H1 (cell line): ENCODE results near the gene SESN1. TPM values are rescaled to one million over a fixed set of nuclear protein-coding genes. Genes with fewer than 3 reads are reported as not detected.
"Not testable (repeated sequence)": the region's sequence is repeated elsewhere in the genome, so short reads cannot be mapped to it uniquely, and the experiment has no call there.

Experiments used
- CTCF ChIA-PET: fragments of 300-600 bp; sonication (Branson Sonifier 250); formaldehyde crosslinking; loops from one replicate; lab custom pipeline; 2021; ENCODE audit not compliant: partially characterized antibody; lab: Charles Lee
- POLR2A ChIA-PET: fragments of 300-600 bp; sonication (Branson Sonifier 250); formaldehyde crosslinking; loops from one replicate; lab custom pipeline; 2021; ENCODE audit warnings: inconsistent platforms; ENCODE audit not compliant: partially characterized antibody; lab: Charles Lee
- DNase-seq, 2 experiments: peaks; one replicate each; pipeline versions ENCODE4 v3.0.0 to v3.0.0-alpha.2; 2010 to 2022; ENCODE audit warnings: low spot score in 2 of 2, low read depth in 1 of 2, mixed read lengths in 1 of 2
- FAIRE-seq: peaks from 2 replicates; lab custom pipeline; 2011; peaks lifted over from hg19 to GRCh38; lab: Jason Lieb, UNC
- H2AFZ ChIP-seq: 2 replicates; pipeline ENCODE4 v1.8.1; 2012; ENCODE audit warnings: low read length, inconsistent platforms
- H2AK5ac ChIP-seq: 2 replicates; pipeline ENCODE4 v1.6.1; 2013; ENCODE audit warnings: low read depth, low read length
- H2BK120ac ChIP-seq: replicated peaks from 2 replicates; pipeline ENCODE3; 2013; ENCODE audit warnings: low read depth, low read length, inconsistent platforms
- H2BK12ac ChIP-seq: 2 replicates; pipeline ENCODE4 v1.6.1; 2013; ENCODE audit warnings: low read depth, low read length
- H2BK15ac ChIP-seq: 2 replicates; pipeline ENCODE4 v1.6.1; 2013; ENCODE audit warnings: low read length
- H2BK20ac ChIP-seq: 2 replicates; pipeline ENCODE4 v1.6.1; 2013; ENCODE audit warnings: low read length
- H2BK5ac ChIP-seq: 2 replicates; pipeline ENCODE4 v1.6.1; 2013; ENCODE audit warnings: low read depth, low read length
- H3K14ac ChIP-seq: 2 replicates; pipeline ENCODE4 v1.6.1; 2013; ENCODE audit warnings: inconsistent platforms; ENCODE audit not compliant: insufficient read length
- H3K18ac ChIP-seq: 2 replicates; pipeline ENCODE4 v1.6.1; 2013; ENCODE audit warnings: low read length; ENCODE audit errors: extremely low read depth
- H3K23ac ChIP-seq: 2 replicates; pipeline ENCODE4 v1.6.1; 2013; ENCODE audit warnings: inconsistent platforms; ENCODE audit not compliant: insufficient read length
- H3K23me2 ChIP-seq: 2 replicates; pipeline ENCODE4 v1.6.1; 2013; ENCODE audit warnings: low read depth, low read length
- H3K27ac ChIP-seq: 2 replicates; pipeline ENCODE4 v1.6.1; 2011; ENCODE audit warnings: low read depth, low read length, inconsistent platforms
- H3K27me3 ChIP-seq, 4 experiments: replicated peaks in 1 of 4; 1 replicate in 1 of 4; 2 replicates in 3 of 4; pipeline versions ENCODE4 v1.6.1 to v1.8.1; 2011 to 2013; ENCODE audit warnings: low read length in 3 of 4, mild to moderate bottlenecking in 3 of 4, inconsistent platforms in 2 of 4, mixed read lengths in 2 of 4, moderate library complexity in 1 of 4; ENCODE audit not compliant: control insufficient read depth in 3 of 4, insufficient read depth in 3 of 4; ENCODE audit errors: extremely low read depth in 1 of 4
- H3K36me3 ChIP-seq, 4 experiments: 2 replicates each; pipeline versions ENCODE4 v1.6.1 to v1.8.1; 2011 to 2013; ENCODE audit warnings: mild to moderate bottlenecking in 4 of 4, low read length in 3 of 4, moderate library complexity in 2 of 4, control low read depth in 1 of 4, inconsistent platforms in 1 of 4; ENCODE audit not compliant: insufficient read depth in 4 of 4, control insufficient read depth in 2 of 4
- H3K4ac ChIP-seq: replicated peaks from 2 replicates; pipeline ENCODE3; 2013; ENCODE audit warnings: low read length, low read depth, mixed read lengths, inconsistent platforms; ENCODE audit not compliant: insufficient read length
- H3K4me1 ChIP-seq, 4 experiments: replicated peaks in 1 of 4; 1 replicate in 1 of 4; 2 replicates in 3 of 4; pipeline versions ENCODE4 v1.6.1 to v1.8.1; 2011 to 2013; ENCODE audit warnings: low read length in 3 of 4, inconsistent platforms in 2 of 4, mixed read lengths in 1 of 4; ENCODE audit not compliant: insufficient read depth in 4 of 4, control insufficient read depth in 3 of 4
- H3K4me2 ChIP-seq, 2 experiments: 2 replicates each; pipeline versions ENCODE4 v1.6.1 to v1.8.1; 2011 to 2013; ENCODE audit warnings: low read depth in 2 of 2, low read length in 2 of 2, control low read depth in 1 of 2, inconsistent platforms in 1 of 2, mild to moderate bottlenecking in 1 of 2; ENCODE audit not compliant: insufficient read depth in 1 of 2
- H3K4me3 ChIP-seq, 4 experiments: fragments of 200-600, 300-600 bp in 1 of 4; sonication (generic), shearing (Covaris generic), sonication (Bioruptor Twin) in 1 of 4; 2 replicates each; pipeline versions ENCODE4 v1.5.1 to v1.8.1; 2011 to 2016; ENCODE audit warnings: low read length in 4 of 4, low read depth in 3 of 4, control low read depth in 2 of 4, inconsistent platforms in 2 of 4, mild to moderate bottlenecking in 2 of 4, mixed read lengths in 1 of 4, moderate library complexity in 1 of 4; ENCODE audit not compliant: insufficient read depth in 2 of 4; ENCODE audit errors: extremely low read depth in 1 of 4
- H3K56ac ChIP-seq: replicated peaks from 2 replicates; pipeline ENCODE3; 2013; ENCODE audit warnings: low read depth, mild to moderate bottlenecking, mixed read lengths, low read length, inconsistent platforms; ENCODE audit not compliant: insufficient read length
- H3K79me1 ChIP-seq: 2 replicates; pipeline ENCODE4 v1.6.1; 2013; ENCODE audit warnings: low read depth, low read length, control low read depth
- H3K79me2 ChIP-seq, 2 experiments: 2 replicates each; pipeline versions ENCODE4 v1.6.1 to v1.8.1; 2012 to 2013; ENCODE audit warnings: low read length in 2 of 2, mild to moderate bottlenecking in 2 of 2, inconsistent platforms in 1 of 2; ENCODE audit not compliant: insufficient read depth in 2 of 2, control insufficient read depth in 1 of 2
- H3K9ac ChIP-seq, 4 experiments: replicated peaks in 1 of 4; 1 replicate in 1 of 4; 2 replicates in 3 of 4; pipeline versions ENCODE4 v1.6.1 to v1.8.1; 2011 to 2013; ENCODE audit warnings: low read depth in 3 of 4, low read length in 3 of 4, control low read depth in 2 of 4, mild to moderate bottlenecking in 2 of 4, moderate library complexity in 2 of 4, inconsistent platforms in 1 of 4; ENCODE audit errors: extremely low read depth in 1 of 4
- H3K9me3 ChIP-seq, 2 experiments: 2 replicates each; pipeline versions ENCODE4 v1.6.1 to v1.8.1; 2012 to 2013; ENCODE audit warnings: mild to moderate bottlenecking in 2 of 2, moderate library complexity in 2 of 2, control low read depth in 1 of 2, inconsistent platforms in 1 of 2, low read depth in 1 of 2, low read length in 1 of 2, mixed read lengths in 1 of 2; ENCODE audit not compliant: insufficient read depth in 2 of 2
- H4K20me1 ChIP-seq, 2 experiments: replicated peaks in 1 of 2; 2 replicates each; pipeline versions ENCODE3 to v1.8.1; 2011 to 2013; ENCODE audit warnings: inconsistent platforms in 2 of 2, low read length in 2 of 2, mild to moderate bottlenecking in 1 of 2; ENCODE audit not compliant: insufficient read depth in 2 of 2, control insufficient read depth in 1 of 2
- H4K5ac ChIP-seq: 2 replicates; pipeline ENCODE4 v1.6.1; 2013; ENCODE audit warnings: low read length, low read depth, mixed read lengths, inconsistent platforms; ENCODE audit not compliant: insufficient read length
- H4K8ac ChIP-seq: 2 replicates; pipeline ENCODE4 v1.8.0; 2013; ENCODE audit warnings: mild to moderate bottlenecking, moderate library complexity, low read length, inconsistent platforms; ENCODE audit not compliant: insufficient read depth; ENCODE audit errors: extremely low read depth
- H4K91ac ChIP-seq: replicated peaks from 2 replicates; pipeline ENCODE3; 2013; ENCODE audit warnings: low read length, mixed read lengths, inconsistent platforms; ENCODE audit not compliant: insufficient read length
- CREB1 ChIP-seq: IDR thresholded peaks from 2 replicates; pipeline ENCODE4 v1.6.1; 2012; ENCODE audit warnings: inconsistent platforms
- E2F6 ChIP-seq: IDR thresholded peaks from 2 replicates; pipeline ENCODE4 v1.6.1; 2012; ENCODE audit warnings: inconsistent platforms
- EGR1 ChIP-seq: IDR thresholded peaks from 2 replicates; pipeline ENCODE4 v1.6.1; 2011; ENCODE audit warnings: low read depth, low read length, borderline replicate concordance
- EP300 ChIP-seq, 2 experiments: IDR thresholded peaks; 1 replicate in 1 of 2; 2 replicates in 1 of 2; pipeline ENCODE4 v1.6.1; 2011 to 2012; ENCODE audit warnings: low read depth in 2 of 2, low read length in 2 of 2, mild to moderate bottlenecking in 2 of 2, borderline replicate concordance in 1 of 2, inconsistent platforms in 1 of 2, moderate library complexity in 1 of 2
- GTF2F1 ChIP-seq: IDR thresholded peaks from 2 replicates; pipeline ENCODE4 v1.6.1; 2012; ENCODE audit warnings: low read depth, low read length, improper control_type of control experiment, borderline replicate concordance
- RBBP5 ChIP-seq: IDR thresholded peaks from 2 replicates; pipeline ENCODE4 v1.7.1; 2012; ENCODE audit warnings: low read depth, mild to moderate bottlenecking, inconsistent platforms, low read length, moderate library complexity, borderline replicate concordance
- TAF1 ChIP-seq: IDR thresholded peaks from 2 replicates; pipeline ENCODE4 v1.6.1; 2011; ENCODE audit warnings: mild to moderate bottlenecking, low read depth, low read length
- TCF12 ChIP-seq: IDR thresholded peaks from 2 replicates; pipeline ENCODE4 v1.6.1; 2011; ENCODE audit warnings: low read depth, mild to moderate bottlenecking, low read length
- WGBS, 2 experiments: shearing (Covaris generic) in 1 of 2; methylation state at CpG; one replicate each; pipeline versions ENCODE4 v1.1.6 to v1.1.7; 2013 to 2015; ENCODE audit warnings: low lambda C conversion rate in 2 of 2, mixed read lengths in 2 of 2, inconsistent platforms in 1 of 2, low coverage in 1 of 2, missing lambda C conversion rate in 1 of 2; ENCODE audit not compliant: insufficient replicate concordance in 2 of 2, insufficient coverage in 1 of 2, insufficient read length in 1 of 2; ENCODE audit errors: extremely low coverage in 1 of 2, missing lambda C conversion rate in 1 of 2; 5-methylcytosine and 5-hydroxymethylcytosine counted together
- polyA plus RNA-seq, 7 experiments: library from polyadenylated mRNA; depleted of rRNA in 3 of 7; stranded (reverse) in 5 of 7; unstranded in 2 of 7; fragments of >200 nt in 5 of 7; fragments of 200-250 nt in 2 of 7; gene quantifications; 1 replicate in 5 of 7; 2 replicates in 1 of 7; 4 replicates in 1 of 7; pipeline versions ENCODE4 v1.2.1 to v1.2.3, GENCODE V29; 2011 to 2013; ENCODE audit warnings: missing spikeins in 2 of 7, mixed read lengths in 2 of 7
- total RNA-seq: library from RNA; stranded (reverse); fragmentation: NEBNext Ultra II Directional; extraction: Animal tissue kit (Norgen Biotek cat#: 25700); gene quantifications from 2 replicates; pipeline ENCODE4 v1.2.1, GENCODE V29; 2021

The SESN1 gene
- total and polyA plus RNA-seq, 2 of the 8 experiments (the other 6 are each of a cell fraction or from before 2014, with no cell fraction given): 12.8 to 15.6 TPM

DNA sequence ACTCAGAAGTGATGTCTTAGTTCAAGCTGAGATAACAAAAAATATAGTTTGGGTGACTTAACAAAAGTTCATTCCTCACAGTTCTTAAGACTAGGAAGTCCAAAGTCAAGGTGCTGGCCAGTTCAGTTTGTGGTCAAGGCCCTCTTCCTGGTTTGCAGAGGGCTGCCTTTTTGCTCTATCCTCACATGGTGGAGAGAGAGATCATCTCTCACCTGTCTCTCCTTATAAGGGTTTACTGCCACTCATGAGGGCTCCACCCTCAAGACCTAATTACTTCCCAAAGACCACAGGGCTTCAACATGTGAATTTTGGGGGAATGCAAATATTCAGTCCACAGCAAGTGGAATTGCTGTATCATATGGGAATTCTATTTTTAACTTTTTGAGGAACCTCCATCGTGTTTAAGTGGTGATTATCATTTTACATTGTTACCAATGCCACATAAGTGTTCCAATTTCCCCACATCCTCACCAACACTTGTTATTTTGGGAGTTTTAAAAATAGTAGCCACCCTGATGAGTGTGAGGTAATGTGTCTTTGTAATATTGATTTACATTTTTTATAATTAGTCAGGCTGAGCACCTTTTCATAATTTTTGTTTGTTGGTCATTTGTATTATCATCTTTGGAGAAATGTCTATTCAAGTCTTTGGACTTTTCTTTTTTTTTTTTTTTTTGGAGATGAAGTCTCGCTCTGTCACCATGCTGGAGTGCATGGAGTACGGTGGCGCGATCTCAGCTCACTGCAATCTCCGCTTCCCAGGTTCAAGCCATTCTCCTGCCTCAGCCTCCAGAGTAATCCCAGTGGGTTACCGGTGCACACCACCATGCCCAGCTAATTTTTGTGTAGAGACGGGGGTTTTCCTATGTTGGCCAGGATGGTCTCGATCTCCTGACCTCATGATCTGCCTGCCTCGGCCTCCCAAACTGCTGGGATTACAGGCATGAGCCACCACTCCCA lies 112.2 kb downstream of the SESN1 start (continued):
- TF ChIP-seq EGR1 (no peak), TAF1 (no peak), EP300 (IDR thresholded peaks at IDR 0.05; ENCODE audit: borderline replicate concordance in 1 of 2, low read depth in 2 of 2, low read length in 2 of 2) (no peak), CREB1 (no peak), E2F6 (no peak), RBBP5 (no peak), GTF2F1 (no peak), TCF12 (no peak)

- not testable (repeated sequence) for FAIRE-seq, H3K56ac ChIP-seq, H3K23me2 ChIP-seq
These were observed 116.0 kb downstream of the SESN1 start for GRCh38 chr6:108978638-108979037.

More at GRCh38 chr6:108978638-108979037, 116.0 kb downstream of the SESN1 start:
- H2BK120ac ChIP-seq, H3K36me3 ChIP-seq, H2BK12ac ChIP-seq, H2AFZ ChIP-seq, DNase-seq, H2BK20ac ChIP-seq, H4K8ac ChIP-seq, H3K4me3 ChIP-seq, H3K79me2 ChIP-seq, H2AK5ac ChIP-seq, H3K4me2 ChIP-seq, H4K5ac ChIP-seq, H3K9me3 ChIP-seq, H3K23ac ChIP-seq, H3K27ac ChIP-seq, H3K9ac ChIP-seq, H4K91ac ChIP-seq, H3K4ac ChIP-seq, H4K20me1 ChIP-seq, H2BK5ac ChIP-seq, H3K79me1 ChIP-seq, H3K27me3 ChIP-seq, H3K4me1 ChIP-seq, H3K18ac ChIP-seq, POLR2A ChIA-PET, H2BK15ac ChIP-seq, H3K14ac ChIP-seq: not testable (repeated sequence)
- CTCF ChIA-PET: interaction anchor here (0.6 to 1.2 kb wide), 2 partner anchors 10 to 195 kb away, joined by 3 read pairs; no protein-coding TSS in a partner anchor
- 91% methylated on average over 1 of the region's 1 CpG; no CpG with 5 or more reads in 1 of the 2 experiments for WGBS, 2 experiments
